SJSA1 (cell line): ENCODE measurements around the gene CUL3. TPM values are rescaled to one million over a fixed set of nuclear protein-coding genes. Genes with fewer than 3 reads are reported as not detected.
"Not testable (repeated sequence)": the region's sequence is repeated elsewhere in the genome, so short reads cannot be mapped to it uniquely, and the experiment has no call there.

ENCODE experiments used
- DNase-seq, 2 experiments: peaks; one replicate each; pipeline ENCODE4 v3.0.0-alpha.2; 2015 to 2020; ENCODE audit warnings: low spot score in 2 of 2, low read depth in 1 of 2
- H3K27ac ChIP-seq: fragments of 250-450 bp; sonication (Bioruptor Pico); 2 replicates; pipeline ENCODE4 v1.5.1; 2020; ENCODE audit warnings: mild to moderate bottlenecking, moderate library complexity
- H3K27me3 ChIP-seq: fragments of 250-450 bp; sonication (Bioruptor Pico); replicated peaks from 2 replicates; pipeline ENCODE4 v1.5.1; 2020; ENCODE audit warnings: mild to moderate bottlenecking, moderate library complexity
- H3K36me3 ChIP-seq: fragments of 250-450 bp; sonication (Bioruptor Pico); 2 replicates; pipeline ENCODE4 v1.5.1; 2020; ENCODE audit warnings: mild to moderate bottlenecking
- H3K4me1 ChIP-seq: fragments of 250-450 bp; sonication (Bioruptor Pico); replicated peaks from 2 replicates; pipeline ENCODE4 v1.6.1; 2021; ENCODE audit warnings: mild to moderate bottlenecking
- H3K4me3 ChIP-seq: fragments of 250-450 bp; sonication (Bioruptor Pico); 2 replicates; pipeline ENCODE4 v1.5.1; 2020; ENCODE audit warnings: mild to moderate bottlenecking
- H3K9me3 ChIP-seq: fragments of 250-450 bp; sonication (Bioruptor Pico); replicated peaks from 2 replicates; pipeline ENCODE4 v1.5.1; 2020; ENCODE audit warnings: mild to moderate bottlenecking
- total RNA-seq: library from RNA; depleted of rRNA; stranded (reverse); fragments of >200 nt; shearing (Covaris generic); gene quantifications from 2 replicates; pipeline ENCODE4 v1.2.3, GENCODE V29; 2014

CUL3 gene
- total RNA-seq, 1 experiment from 2014 or later: 94.7 TPM

GRCh38 chr2:224516393-224516792, 68.8 kb downstream of the CUL3 start:
- H3K4me1 ChIP-seq: peaks cover 50% of the 10 kb centered on the region

GRCh38 chr2:224513991-224514390, 71.2 kb downstream of the CUL3 start:
- H3K4me3 ChIP-seq: no peak overlapping the region
- H3K4me1 ChIP-seq: peaks cover 31% of the 10 kb centered on the region
- peak overlapping the region; percentile 42 for H3K27ac ChIP-seq
- no peaks in the 10 kb centered on the region for H3K27me3 ChIP-seq
- H3K9me3 ChIP-seq: no peaks in the 10 kb centered on the region
- H3K36me3 ChIP-seq: peaks cover 19% of the 10 kb centered on the region
- DNase-seq: peak in 1 of 2 experiments; percentile 39

More at GRCh38 chr2:224516393-224516792, 68.8 kb downstream of the CUL3 start:
- not testable (repeated sequence) for H3K9me3 ChIP-seq, H3K4me3 ChIP-seq, H3K27me3 ChIP-seq, DNase-seq, H3K27ac ChIP-seq
- peaks cover 19% of the 10 kb centered on the region for H3K36me3 ChIP-seq

- no peaks in the 10 kb centered on the region for H3K27me3 ChIP-seq
- H3K4me1 ChIP-seq: no peaks in the 10 kb centered on the region
- DNase-seq: no peak
- H3K27ac ChIP-seq: no peak overlapping the region
- H3K36me3 ChIP-seq: peaks cover 46% of the 10 kb centered on the region
- no peaks in the 10 kb centered on the region for H3K9me3 ChIP-seq
- H3K4me3 ChIP-seq: no peak overlapping the region
Measured at GRCh38 chr2:224507789-224508188, 77.4 kb downstream of the CUL3 start.

GRCh38 chr2:224506494-224506893, 78.7 kb downstream of the CUL3 start:
- H3K27me3 ChIP-seq: no peaks in the 10 kb centered on the region
- H3K4me1 ChIP-seq: no peaks in the 10 kb centered on the region
- H3K4me3 ChIP-seq: no peak overlapping the region
- no peak overlapping the region for H3K27ac ChIP-seq
- H3K36me3 ChIP-seq: peaks cover 56% of the 10 kb centered on the region
- H3K9me3 ChIP-seq: no peaks in the 10 kb centered on the region
- no peak for DNase-seq

- no peak overlapping the region for H3K27ac ChIP-seq
- no peak overlapping the region for H3K4me3 ChIP-seq
- no peaks in the 10 kb centered on the region for H3K27me3 ChIP-seq
- H3K4me1 ChIP-seq: no peaks in the 10 kb centered on the region
- no peak for DNase-seq
- peaks cover 88% of the 10 kb centered on the region for H3K36me3 ChIP-seq
- no peaks in the 10 kb centered on the region for H3K9me3 ChIP-seq
Measured at GRCh38 chr2:224498991-224499390, 86.2 kb downstream of the CUL3 start.

- Histone ChIP-seq H3K36me3 (peaks cover 59% of the 10 kb centered on the region), H3K9me3 (no peaks in the 10 kb centered on the region), H3K4me1 (no peaks in the 10 kb centered on the region), H3K27ac (no peak overlapping the region), H3K27me3 (no peaks in the 10 kb centered on the region), H3K4me3 (no peak overlapping the region)
- no peak for DNase-seq
Measured at GRCh38 chr2:224492531-224492930, 92.6 kb downstream of the CUL3 start.

- H3K27me3 ChIP-seq, H3K27ac ChIP-seq, H3K4me3 ChIP-seq, H3K9me3 ChIP-seq, DNase-seq: not testable (repeated sequence)
- Histone ChIP-seq H3K4me1 (peaks cover 33% of the 10 kb centered on the region), H3K36me3 (peaks cover 42% of the 10 kb centered on the region)
Measured at GRCh38 chr2:224487940-224488339, 97.2 kb downstream of the CUL3 start.

GRCh38 chr2:224485081-224486014, 99.8 kb downstream of the CUL3 start:
- H3K36me3 ChIP-seq: peaks cover 39% of the 10 kb centered on the region
- not testable (repeated sequence) for H3K27me3 ChIP-seq, H3K9me3 ChIP-seq, H3K4me3 ChIP-seq
- H3K27ac ChIP-seq: peak overlapping the region; percentile 93
- peak; percentile 96 to 99 for DNase-seq
- peaks cover 33% of the 10 kb centered on the region for H3K4me1 ChIP-seq

- Histone ChIP-seq H3K27ac (no peak overlapping the region), H3K27me3 (no peaks in the 10 kb centered on the region), H3K9me3 (no peaks in the 10 kb centered on the region), H3K4me3 (no peak overlapping the region), H3K4me1 (peaks cover 14% of the 10 kb centered on the region), H3K36me3 (peaks cover 64% of the 10 kb centered on the region)
- no peak for DNase-seq
Measured at GRCh38 chr2:224479826-224480225, 105.3 kb downstream of the CUL3 start.

GRCh38 chr2:224472827-224473226, 112.3 kb downstream of the CUL3 start:
- no peaks in the 10 kb centered on the region for H3K27me3 ChIP-seq

GRCh38 chr2:224472137-224472536, 113.0 kb downstream of the CUL3 start:
- no peak overlapping the region for H3K27ac ChIP-seq
- H3K4me1 ChIP-seq: no peaks in the 10 kb centered on the region
- no peak for DNase-seq
- no peak overlapping the region for H3K4me3 ChIP-seq
- peaks cover 39% of the 10 kb centered on the region for H3K36me3 ChIP-seq
- H3K9me3 ChIP-seq: no peaks in the 10 kb centered on the region
- H3K27me3 ChIP-seq: no peaks in the 10 kb centered on the region

More at GRCh38 chr2:224472827-224473226, 112.3 kb downstream of the CUL3 start:
- DNase-seq: no peak
- Histone ChIP-seq H3K4me1 (no peaks in the 10 kb centered on the region), H3K9me3 (no peaks in the 10 kb centered on the region), H3K4me3 (no peak overlapping the region), H3K27ac (no peak overlapping the region), H3K36me3 (peaks cover 46% of the 10 kb centered on the region)

- H3K27me3 ChIP-seq: no peaks in the 10 kb centered on the region
- no peak overlapping the region for H3K27ac ChIP-seq
- H3K4me1 ChIP-seq: no peaks in the 10 kb centered on the region
- peaks cover 16% of the 10 kb centered on the region for H3K36me3 ChIP-seq
- DNase-seq: no peak
- H3K4me3 ChIP-seq: no peak overlapping the region
- H3K9me3 ChIP-seq: no peaks in the 10 kb centered on the region
Measured at GRCh38 chr2:224469374-224469964, 115.7 kb downstream of the CUL3 start.

- no peak for DNase-seq
- no peak overlapping the region for H3K4me3 ChIP-seq
- no peaks in the 10 kb centered on the region for H3K9me3 ChIP-seq
- H3K36me3 ChIP-seq: no peaks in the 10 kb centered on the region
- no peaks in the 10 kb centered on the region for H3K4me1 ChIP-seq
- H3K27me3 ChIP-seq: no peaks in the 10 kb centered on the region
- no peak overlapping the region for H3K27ac ChIP-seq
Measured at GRCh38 chr2:224466304-224466895, 118.8 kb downstream of the CUL3 start.

- Histone ChIP-seq H3K4me3 (no peak overlapping the region), H3K27ac (no peak overlapping the region), H3K4me1 (no peaks in the 10 kb centered on the region), H3K9me3 (no peaks in the 10 kb centered on the region), H3K36me3 (no peaks in the 10 kb centered on the region), H3K27me3 (no peaks in the 10 kb centered on the region)
- DNase-seq: no peak
Measured at GRCh38 chr2:224461391-224461790, 123.8 kb downstream of the CUL3 start.
